ENCODE measurements around the gene ADCY9. TPM values are rescaled to one million over a fixed set of nuclear protein-coding genes. Genes with fewer than 3 reads are reported as not detected.

Gene ADCY9
- total RNA-seq, 1 experiment from 2014 or later: 14.2 TPM

- ChIA-PET CTCF (interaction anchor here (0.6 kb wide), 1 partner anchor 326 kb away, joined by 4 read pairs; no protein-coding TSS in a partner anchor), POLR2A (interaction anchor here (0.7 to 1.5 kb wide), 2 partner anchors 18 to 509 kb away, joined by 3 to 5 read pairs; no protein-coding TSS in a partner anchor)
- Mint-ChIP-seq H3K4me3 (ENCODE audit: unreplicated experiment) (no peak overlapping the region), H3K9me3 (ENCODE audit: unreplicated experiment) (no peaks in the 10 kb centered on the region), H3K36me3 (ENCODE audit: insufficient read depth, unreplicated experiment) (no peaks in the 10 kb centered on the region), H3K27ac (ENCODE audit: low read depth, unreplicated experiment) (no peak overlapping the region), H3K27me3 (ENCODE audit: insufficient read depth, unreplicated experiment) (no peaks in the 10 kb centered on the region), H3K4me1 (ENCODE audit: insufficient read depth, unreplicated experiment) (no peaks in the 10 kb centered on the region)
- no peak for TF ChIP-seq CTCF (IDR thresholded peaks at IDR 0.05; ENCODE audit: unreplicated experiment)
- DNase-seq (ENCODE audit: unreplicated experiment): no peak
- intact Hi-C loops (cut with micrococcal nuclease): no loop called here
- no TSS peak for BruUV-seq (replicated peaks)
These were observed 45.3 kb downstream of the ADCY9 start for GRCh38 chr16:4070936-4071335.

GRCh38 chr16:4067262-4068001 lies 48.8 kb downstream of the ADCY9 start:
- Mint-ChIP-seq H3K36me3 (ENCODE audit: insufficient read depth, unreplicated experiment) (no peaks in the 10 kb centered on the region), H3K27me3 (ENCODE audit: insufficient read depth, unreplicated experiment) (no peaks in the 10 kb centered on the region), H3K9me3 (ENCODE audit: unreplicated experiment) (peaks cover 11% of the 10 kb centered on the region), H3K27ac (ENCODE audit: low read depth, unreplicated experiment) (no peak overlapping the region), H3K4me1 (ENCODE audit: insufficient read depth, unreplicated experiment) (no peaks in the 10 kb centered on the region), H3K4me3 (ENCODE audit: unreplicated experiment) (no peak overlapping the region)
- ChIA-PET POLR2A (interaction anchor here (2.1 kb wide), 1 partner anchor 14 kb away, joined by 7 read pairs; no protein-coding TSS in a partner anchor), CTCF (interaction anchor here (0.6 kb wide), 1 partner anchor 25 kb away, joined by 3 read pairs; no protein-coding TSS in a partner anchor)
- intact Hi-C loops (cut with micrococcal nuclease): no loop called here
- DNase-seq (ENCODE audit: unreplicated experiment): no peak
- BruUV-seq (replicated peaks): no TSS peak
- TF ChIP-seq CTCF (IDR thresholded peaks at IDR 0.05; ENCODE audit: unreplicated experiment): no peak

- DNase-seq (ENCODE audit: unreplicated experiment): no peak
- no peak overlapping the region for H3K4me3 Mint-ChIP-seq (ENCODE audit: unreplicated experiment)
- H3K4me1 Mint-ChIP-seq (ENCODE audit: insufficient read depth, unreplicated experiment): peaks cover under 1% of the 10 kb centered on the region
- intact Hi-C loops (cut with micrococcal nuclease): no loop called here
- H3K9me3 Mint-ChIP-seq (ENCODE audit: unreplicated experiment): peaks cover 11% of the 10 kb centered on the region
- POLR2A ChIA-PET: interaction anchor here (1.3 kb wide), 1 partner anchor 11 kb away, joined by 5 read pairs; no protein-coding TSS in a partner anchor
- no peak for TF ChIP-seq CTCF (IDR thresholded peaks at IDR 0.05; ENCODE audit: unreplicated experiment)
- no peaks in the 10 kb centered on the region for H3K27me3 Mint-ChIP-seq (ENCODE audit: insufficient read depth, unreplicated experiment)
- BruUV-seq (replicated peaks): no TSS peak
- H3K27ac Mint-ChIP-seq (ENCODE audit: low read depth, unreplicated experiment): no peak overlapping the region
- H3K36me3 Mint-ChIP-seq (ENCODE audit: insufficient read depth, unreplicated experiment): no peaks in the 10 kb centered on the region
- CTCF ChIA-PET: interaction anchor here (0.6 to 1.8 kb wide), 3 partner anchors 11 to 194 kb away, joined by 3 to 4 read pairs (median 4); no protein-coding TSS in a partner anchor
These were observed 51.3 kb downstream of the ADCY9 start for GRCh38 chr16:4064950-4065352.

DNA sequence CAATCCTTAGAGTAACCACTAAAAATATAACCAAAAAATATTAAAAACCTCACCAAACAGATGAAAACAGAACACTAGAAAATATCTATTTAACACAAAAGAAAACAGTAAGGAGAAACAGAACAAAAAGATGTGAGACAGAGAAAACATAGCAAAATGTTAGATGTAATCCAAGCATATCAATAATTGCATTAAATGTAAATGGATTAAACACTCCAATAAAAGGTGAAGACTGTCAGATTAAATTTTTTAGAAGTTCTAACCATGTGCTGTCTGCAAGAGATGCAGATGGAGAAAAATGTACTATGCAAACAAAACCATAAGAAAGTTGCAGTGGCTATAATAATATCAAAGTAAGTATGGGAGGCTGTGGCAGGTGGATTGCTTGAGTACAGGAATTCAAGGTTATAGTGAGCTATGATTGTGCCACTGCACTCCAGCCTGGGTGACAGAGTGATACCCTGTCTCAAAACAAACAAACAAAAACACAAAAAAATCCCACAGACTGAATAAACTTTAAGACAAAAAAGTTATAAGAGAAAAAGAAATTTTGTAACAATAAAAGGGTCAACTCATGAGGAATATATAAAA lies 53.9 kb downstream of the ADCY9 start:
- POLR2A ChIA-PET: interaction anchor here (0.7 kb wide), 2 partner anchors 11 to 185 kb away, joined by 3 read pairs; no protein-coding TSS in a partner anchor
- H3K36me3 Mint-ChIP-seq (ENCODE audit: insufficient read depth, unreplicated experiment): no peaks in the 10 kb centered on the region
- DNase-seq (ENCODE audit: unreplicated experiment): no peak
- H3K27me3 Mint-ChIP-seq (ENCODE audit: insufficient read depth, unreplicated experiment): no peaks in the 10 kb centered on the region
- no TSS peak for BruUV-seq (replicated peaks)
- CTCF ChIA-PET: interaction anchor here (0.8 kb wide), 1 partner anchor 96 kb away, joined by 3 read pairs; no protein-coding TSS in a partner anchor
- no peak overlapping the region for H3K4me3 Mint-ChIP-seq (ENCODE audit: unreplicated experiment)
- peaks cover 4% of the 10 kb centered on the region for H3K4me1 Mint-ChIP-seq (ENCODE audit: insufficient read depth, unreplicated experiment)
- peaks cover 11% of the 10 kb centered on the region for H3K9me3 Mint-ChIP-seq (ENCODE audit: unreplicated experiment)
- H3K27ac Mint-ChIP-seq (ENCODE audit: low read depth, unreplicated experiment): no peak overlapping the region
- TF ChIP-seq CTCF (IDR thresholded peaks at IDR 0.05; ENCODE audit: unreplicated experiment): no peak
- intact Hi-C loops (cut with micrococcal nuclease): no loop called here

All from MCF 10A (cell line).